HG03280 (cell line): Measurements from ENCODE around the gene BRF1.

ENCODE experiments used
- ATAC-seq: cut with Tn5 transposase; IDR thresholded peaks from one replicate; pipeline ENCODE4 v1.9.1; 2021; ENCODE audit warnings: mild to moderate bottlenecking, moderate library complexity; ENCODE audit not compliant: unreplicated experiment

Gene BRF1

GRCh38 chr14:105161309-105161708 lies 139.5 kb downstream of the BRF1 start:
- ATAC-seq = no peak

- ATAC-seq = no peak
Measured at GRCh38 chr14:105160776-105161175, 140.0 kb downstream of the BRF1 start.

GRCh38 chr14:105159344-105159743 lies 141.5 kb downstream of the BRF1 start:
- ATAC-seq = no peak
